ENCODE measurements around the gene ARID4B. TPM values are rescaled to one million over a fixed set of nuclear protein-coding genes. Genes with fewer than 3 reads are reported as not detected.
A peak's percentile ranks its signal among the peaks of the same experiment; 100 is the strongest.

Gene ARID4B, protein sequence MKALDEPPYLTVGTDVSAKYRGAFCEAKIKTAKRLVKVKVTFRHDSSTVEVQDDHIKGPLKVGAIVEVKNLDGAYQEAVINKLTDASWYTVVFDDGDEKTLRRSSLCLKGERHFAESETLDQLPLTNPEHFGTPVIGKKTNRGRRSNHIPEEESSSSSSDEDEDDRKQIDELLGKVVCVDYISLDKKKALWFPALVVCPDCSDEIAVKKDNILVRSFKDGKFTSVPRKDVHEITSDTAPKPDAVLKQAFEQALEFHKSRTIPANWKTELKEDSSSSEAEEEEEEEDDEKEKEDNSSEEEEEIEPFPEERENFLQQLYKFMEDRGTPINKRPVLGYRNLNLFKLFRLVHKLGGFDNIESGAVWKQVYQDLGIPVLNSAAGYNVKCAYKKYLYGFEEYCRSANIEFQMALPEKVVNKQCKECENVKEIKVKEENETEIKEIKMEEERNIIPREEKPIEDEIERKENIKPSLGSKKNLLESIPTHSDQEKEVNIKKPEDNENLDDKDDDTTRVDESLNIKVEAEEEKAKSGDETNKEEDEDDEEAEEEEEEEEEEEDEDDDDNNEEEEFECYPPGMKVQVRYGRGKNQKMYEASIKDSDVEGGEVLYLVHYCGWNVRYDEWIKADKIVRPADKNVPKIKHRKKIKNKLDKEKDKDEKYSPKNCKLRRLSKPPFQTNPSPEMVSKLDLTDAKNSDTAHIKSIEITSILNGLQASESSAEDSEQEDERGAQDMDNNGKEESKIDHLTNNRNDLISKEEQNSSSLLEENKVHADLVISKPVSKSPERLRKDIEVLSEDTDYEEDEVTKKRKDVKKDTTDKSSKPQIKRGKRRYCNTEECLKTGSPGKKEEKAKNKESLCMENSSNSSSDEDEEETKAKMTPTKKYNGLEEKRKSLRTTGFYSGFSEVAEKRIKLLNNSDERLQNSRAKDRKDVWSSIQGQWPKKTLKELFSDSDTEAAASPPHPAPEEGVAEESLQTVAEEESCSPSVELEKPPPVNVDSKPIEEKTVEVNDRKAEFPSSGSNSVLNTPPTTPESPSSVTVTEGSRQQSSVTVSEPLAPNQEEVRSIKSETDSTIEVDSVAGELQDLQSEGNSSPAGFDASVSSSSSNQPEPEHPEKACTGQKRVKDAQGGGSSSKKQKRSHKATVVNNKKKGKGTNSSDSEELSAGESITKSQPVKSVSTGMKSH (N-terminal part only)
- total RNA-seq = 10 to 100 TPM; 11.5 to 18.8 (median 16.5) TPM

DNA sequence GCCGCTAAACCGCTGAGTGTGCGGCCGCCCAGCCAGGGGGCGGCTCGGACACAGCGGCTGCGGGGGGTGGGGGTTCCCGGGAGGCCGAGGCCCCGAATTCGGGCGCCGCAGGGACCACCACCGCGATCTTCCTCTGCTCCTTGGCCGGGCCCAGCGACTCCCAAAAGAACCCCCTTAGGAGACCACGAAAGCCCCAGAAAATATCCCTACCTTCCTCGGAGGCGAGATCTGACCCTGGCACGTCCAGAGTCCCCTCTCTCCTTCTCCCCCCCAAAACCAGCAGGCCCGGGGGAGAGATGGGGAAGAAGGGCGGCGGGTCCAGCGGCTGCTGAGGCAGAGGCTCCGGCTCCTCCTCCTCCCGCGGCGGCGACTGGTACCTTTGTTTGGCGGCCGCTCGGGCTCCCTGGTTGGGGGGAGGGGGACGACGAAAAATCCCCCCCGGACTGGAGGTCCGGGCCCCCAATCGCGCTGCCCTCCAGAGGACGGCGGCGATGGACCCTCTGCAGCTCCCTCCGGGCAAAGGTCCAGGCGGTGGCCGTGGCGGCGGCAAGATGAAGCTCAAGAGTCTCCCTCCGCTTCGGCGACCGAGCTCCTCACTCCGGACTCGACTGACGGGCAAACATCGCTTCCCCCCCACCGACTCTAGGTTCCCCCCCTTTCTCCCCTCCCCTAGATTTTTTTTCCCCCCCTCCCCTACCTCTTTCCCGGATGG is at the start of gene ARID4B:
ARID4B (minus strand) TSS at position 621 of the 712 bp plus-strand sequence. CDS start 1,260 bp downstream, outside the sequence.
- H3K4me1 ChIP-seq = peaks cover 61 to 63% of the 10 kb centered on the region in 2 donors
- in situ Hi-C loops (cut with MboI; ENCODE audit: low sequenced_read_pairs in 4 of 4) = loop anchor here in 1 of 4 donors (10.0 kb wide), 1 partner anchor 87 kb away; no protein-coding TSS in a partner anchor

DNA sequence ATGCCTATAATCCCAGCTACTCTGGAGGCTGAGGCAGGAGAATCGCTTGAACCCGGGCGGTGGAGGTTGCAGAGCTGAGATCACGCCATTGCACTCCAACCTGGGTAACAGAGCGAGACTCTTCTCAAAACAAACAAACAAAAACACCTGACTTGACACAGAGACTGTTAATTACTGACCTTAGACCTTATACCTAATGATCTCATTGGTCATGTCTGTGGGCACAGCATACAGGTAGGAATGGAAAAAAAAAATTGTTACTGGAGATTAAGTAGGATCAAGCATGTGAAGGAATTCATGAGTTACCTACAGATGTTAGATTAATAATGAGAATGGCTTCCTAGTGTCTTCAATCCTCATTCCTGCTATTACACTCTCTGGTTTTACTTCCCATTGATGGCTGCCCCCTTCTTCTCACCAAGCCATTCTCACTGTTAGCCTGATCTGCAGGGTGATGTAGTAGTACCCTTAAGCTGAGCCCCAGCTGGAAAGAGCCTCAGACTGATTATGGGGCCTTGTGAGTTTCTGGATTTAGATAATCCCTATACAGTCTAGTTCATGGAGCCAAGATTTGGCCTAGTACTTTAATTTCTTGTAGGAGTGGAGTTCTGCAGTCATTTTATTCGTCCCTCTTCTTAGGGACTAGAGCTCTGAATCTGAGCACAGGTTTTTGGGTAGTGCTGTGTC is 48.1 kb upstream of the ARID4B start:
- Histone ChIP-seq H3K27me3 (no peaks in the 10 kb centered on the region), H3K4me1 (no peaks in the 10 kb centered on the region), H3K36me3 (peaks cover 0 to 6% of the 10 kb centered on the region in 2 donors), H3K9me3 (no peaks in the 10 kb centered on the region), H3K4me3 (no peak overlapping the region), H3K27ac (no peak overlapping the region)
- intact Hi-C loops (cut with DNase I; ENCODE audit: low total_unique reads) = no loop called here
- in situ Hi-C loops (cut with MboI; ENCODE audit: low sequenced_read_pairs in 4 of 4) = no loop called here
- no peak for TF ChIP-seq POLR2A (IDR thresholded peaks at IDR 0.05)
- TF ChIP-seq, protein P1, sequence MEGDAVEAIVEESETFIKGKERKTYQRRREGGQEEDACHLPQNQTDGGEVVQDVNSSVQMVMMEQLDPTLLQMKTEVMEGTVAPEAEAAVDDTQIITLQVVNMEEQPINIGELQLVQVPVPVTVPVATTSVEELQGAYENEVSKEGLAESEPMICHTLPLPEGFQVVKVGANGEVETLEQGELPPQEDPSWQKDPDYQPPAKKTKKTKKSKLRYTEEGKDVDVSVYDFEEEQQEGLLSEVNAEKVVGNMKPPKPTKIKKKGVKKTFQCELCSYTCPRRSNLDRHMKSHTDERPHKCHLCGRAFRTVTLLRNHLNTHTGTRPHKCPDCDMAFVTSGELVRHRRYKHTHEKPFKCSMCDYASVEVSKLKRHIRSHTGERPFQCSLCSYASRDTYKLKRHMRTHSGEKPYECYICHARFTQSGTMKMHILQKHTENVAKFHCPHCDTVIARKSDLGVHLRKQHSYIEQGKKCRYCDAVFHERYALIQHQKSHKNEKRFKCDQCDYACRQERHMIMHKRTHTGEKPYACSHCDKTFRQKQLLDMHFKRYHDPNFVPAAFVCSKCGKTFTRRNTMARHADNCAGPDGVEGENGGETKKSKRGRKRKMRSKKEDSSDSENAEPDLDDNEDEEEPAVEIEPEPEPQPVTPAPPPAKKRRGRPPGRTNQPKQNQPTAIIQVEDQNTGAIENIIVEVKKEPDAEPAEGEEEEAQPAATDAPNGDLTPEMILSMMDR (IDR thresholded peaks at IDR 0.05 in 4 of 5, conservative IDR thresholded peaks at IDR 0.05 in 1 of 5) = no peak
- DNase-seq (no peak), ATAC-seq (no peak)

More for the DNA sequence above, at the start of gene ARID4B:
- TF ChIP-seq POLR2A (IDR thresholded peaks at IDR 0.05) = peak; percentile 74 to 84
- TF ChIP-seq, protein P1 (IDR thresholded peaks at IDR 0.05 in 4 of 5, conservative IDR thresholded peaks at IDR 0.05 in 1 of 5) = no peak
- H3K27ac ChIP-seq = peak within 1 kb of the TSS; percentile 94 to 98 (median 96)
- no peaks in the 10 kb centered on the region for H3K9me3 ChIP-seq
- no peak for DNase-seq
- H3K36me3 ChIP-seq = no peaks in the 10 kb centered on the region
- peak; percentile 8 to 21 for ATAC-seq
- intact Hi-C loops (cut with DNase I; ENCODE audit: low total_unique reads) = loop anchor here (1.0 to 10.0 kb wide), 6 partner anchors 40 to 203 kb away; partner anchors contain the start of genes B3GALNT2, RBM34, TBCE and TOMM20
- H3K27me3 ChIP-seq = no peaks in the 10 kb centered on the region
- peak within 1 kb of the TSS; percentile 88 to 98 (median 95) for H3K4me3 ChIP-seq

DNA sequence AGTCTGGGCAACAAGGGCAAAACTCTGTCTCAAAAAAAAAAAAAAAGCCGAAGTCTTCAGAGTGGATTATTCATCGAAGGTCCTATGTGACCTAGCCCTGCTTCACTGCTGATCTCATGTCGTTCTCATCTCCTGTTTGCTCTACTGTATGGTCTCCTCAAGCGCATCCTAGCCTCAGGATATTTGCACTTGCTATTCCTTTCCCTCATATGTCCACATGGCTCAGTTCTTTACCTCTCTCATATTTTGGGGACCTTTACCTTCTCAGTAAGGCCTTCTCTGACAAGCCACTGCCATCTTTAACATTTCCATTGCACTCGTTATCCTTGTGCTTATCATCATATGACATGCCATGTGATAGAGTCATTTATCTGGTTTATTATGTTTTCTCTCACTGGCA is 41.8 kb upstream of the ARID4B start:
- Histone ChIP-seq H3K4me3 (no peak overlapping the region), H3K9me3 (no peaks in the 10 kb centered on the region), H3K36me3 (no peaks in the 10 kb centered on the region), H3K27me3 (no peaks in the 10 kb centered on the region), H3K4me1 (peaks cover 2 to 4% of the 10 kb centered on the region in 2 donors), H3K27ac (no peak overlapping the region)
- in situ Hi-C loops (cut with MboI; ENCODE audit: low sequenced_read_pairs in 4 of 4) (no loop called here), intact Hi-C loops (cut with DNase I; ENCODE audit: low total_unique reads) (loop anchor here (5.0 kb wide), 1 partner anchor 132 kb away; the partner anchor contains the start of gene B3GALNT2)
- no peak for DNase-seq
- TF ChIP-seq, protein P1 (IDR thresholded peaks at IDR 0.05 in 4 of 5, conservative IDR thresholded peaks at IDR 0.05 in 1 of 5) = no peak
- TF ChIP-seq POLR2A (IDR thresholded peaks at IDR 0.05) = no peak
- ATAC-seq = no peak
